GM12878 (cell line): Measurements from ENCODE around the gene MGAT3. TPM values are rescaled to one million over a fixed set of nuclear protein-coding genes. Genes with fewer than 3 reads are reported as not detected.

Experiments
- ATAC-seq: fragments of 200-7000 bp; cut with Tn5 transposase; 3 replicates; pipeline ENCODE4 v1.9.1; 2020; ENCODE audit warnings: mild to moderate bottlenecking, moderate library complexity
- BruUV-seq: library from RNA; stranded (reverse); fragments of 400-500 nt; replicated peaks from 2 replicates; lab custom pipeline; 2021; lab: Mats Ljungman, UMichigan
- CTCF ChIA-PET: fragments of 300-600 bp; sonication (Branson Sonifier 250); formaldehyde crosslinking; extraction: SDS; loops from one replicate; lab custom pipeline; 2021; ENCODE audit warnings: inconsistent platforms; lab: Yijun Ruan, JAX
- POLR2A ChIA-PET: fragments of 350-600 bp; formaldehyde crosslinking; extraction: SDS; loops from one replicate; lab custom pipeline; 2021; ENCODE audit warnings: inconsistent platforms; lab: Charles Lee
- RAD21 ChIA-PET: fragments of 300-600 bp; sonication (Branson Sonifier 250); formaldehyde crosslinking; loops from one replicate; lab custom pipeline; 2023; ENCODE audit warnings: antibody characterized with exemption; ENCODE audit not compliant: unreplicated experiment; lab: Charles Lee
- SMC1A ChIA-PET: fragments of 300-600 bp; sonication (Branson Sonifier 250); formaldehyde crosslinking; loops from one replicate; lab custom pipeline; 2023; ENCODE audit not compliant: unreplicated experiment, uncharacterized antibody; lab: Charles Lee
- DNase-seq: peaks from one replicate; pipeline ENCODE4 v3.0.0-alpha.2; 2011; ENCODE audit warnings: low read depth, low spot score
- FAIRE-seq: peaks from 3 replicates; lab custom pipeline; 2011; peaks lifted over from hg19 to GRCh38; lab: Jason Lieb, UNC
- H2AFZ ChIP-seq: 2 replicates; pipeline ENCODE4 v1.6.0; 2011; ENCODE audit warnings: low read depth, low read length, control low read depth; ENCODE audit not compliant: control insufficient read depth
- H3K27ac ChIP-seq: 2 replicates; pipeline ENCODE4 v1.5.1; 2011; ENCODE audit warnings: control low read depth; ENCODE audit not compliant: control insufficient read depth, insufficient read depth
- H3K27me3 ChIP-seq, 2 experiments: replicated peaks in 1 of 2; 2 replicates each; pipeline versions ENCODE4 v1.6.0 to v1.6.1; 2011; ENCODE audit warnings: low read length in 1 of 2; ENCODE audit not compliant: control insufficient read depth in 2 of 2, insufficient read depth in 2 of 2
- H3K36me3 ChIP-seq, 2 experiments: 2 replicates each; pipeline ENCODE4 v1.5.1; 2011; ENCODE audit warnings: low read length in 1 of 2; ENCODE audit not compliant: control insufficient read depth in 2 of 2, insufficient read depth in 2 of 2
- H3K4me1 ChIP-seq: 2 replicates; pipeline ENCODE4 v1.6.1; 2011; ENCODE audit warnings: mild to moderate bottlenecking, low read length, moderate library complexity, mixed read lengths; ENCODE audit not compliant: control insufficient read depth, insufficient read depth
- H3K4me2 ChIP-seq: 2 replicates; pipeline ENCODE4 v1.6.0; 2011; ENCODE audit warnings: control low read depth; ENCODE audit not compliant: control insufficient read depth, insufficient read depth
- H3K4me3 ChIP-seq: fragments of 200-600 bp; sonication (generic); 2 replicates; pipeline ENCODE4 v1.5.1; 2016
- H3K79me2 ChIP-seq: 2 replicates; pipeline ENCODE4 v1.6.0; 2011; ENCODE audit warnings: low read length; ENCODE audit not compliant: control insufficient read depth, insufficient read depth
- H3K9ac ChIP-seq: 2 replicates; pipeline ENCODE4 v1.8.0; 2011; ENCODE audit warnings: low read length, control low read depth, mixed read lengths; ENCODE audit not compliant: control insufficient read depth, insufficient read depth
- H3K9me3 ChIP-seq: replicated peaks from 3 replicates; pipeline ENCODE4 v1.5.1; 2011; ENCODE audit warnings: mild to moderate bottlenecking, low read length; ENCODE audit not compliant: control insufficient read depth, insufficient read depth
- H4K20me1 ChIP-seq: 2 replicates; pipeline ENCODE4 v1.6.0; 2011; ENCODE audit not compliant: control insufficient read depth, insufficient read depth
- CBFB ChIP-seq: IDR thresholded peaks from 2 replicates; pipeline ENCODE4 v1.6.1; 2016; ENCODE audit warnings: antibody characterized with exemption, low read depth
- EZH2 ChIP-seq: IDR thresholded peaks from 2 replicates; pipeline ENCODE4 v1.6.1; 2012; ENCODE audit warnings: low read depth, mild to moderate bottlenecking, control low read depth, inconsistent platforms, low read length, borderline replicate concordance; ENCODE audit not compliant: control insufficient read depth
- FOXK2 ChIP-seq: fragments of 450-650 bp; IDR thresholded peaks from 2 replicates; pipeline ENCODE4 v1.6.1; 2017; ENCODE audit warnings: mild to moderate bottlenecking, moderate library complexity
- HDAC6 ChIP-seq: fragments of 200-600 bp; sonication (generic); IDR thresholded peaks from one replicate; pipeline ENCODE4 v1.8.0; 2017; ENCODE audit warnings: antibody characterized with exemption; ENCODE audit not compliant: unreplicated experiment
- HSF1 ChIP-seq: fragments of 150-350 bp; IDR thresholded peaks from 2 replicates; pipeline ENCODE4 v1.6.1; 2014; ENCODE audit warnings: mild to moderate bottlenecking, low read depth, low read length
- MXI1 ChIP-seq: fragments of 150-350 bp; IDR thresholded peaks from 2 replicates; pipeline ENCODE4 v1.6.1; 2011; ENCODE audit warnings: low read depth, mild to moderate bottlenecking, inconsistent platforms, low read length, improper control_type of control experiment
- PKNOX1 ChIP-seq: fragments of 450-650 bp; IDR thresholded peaks from 2 replicates; pipeline ENCODE4 v1.6.1; 2016; ENCODE audit warnings: mild to moderate bottlenecking
- POLR2A ChIP-seq: IDR thresholded peaks from 2 replicates; pipeline ENCODE4 v1.6.1; 2011; ENCODE audit warnings: low read depth, mild to moderate bottlenecking, low read length
- TBL1XR1 ChIP-seq: IDR thresholded peaks from 2 replicates; pipeline ENCODE4 v1.6.1; 2012; ENCODE audit warnings: low read depth, low read length, improper control_type of control experiment
- TCF3 ChIP-seq: IDR thresholded peaks from 2 replicates; pipeline ENCODE4 v1.6.1; 2012; ENCODE audit warnings: low read depth, mild to moderate bottlenecking, low read length, borderline replicate concordance; ENCODE audit not compliant: insufficient read depth
- YBX1 ChIP-seq: fragments of 450-650 bp; IDR thresholded peaks from 2 replicates; pipeline ENCODE4 v1.6.1; 2016; ENCODE audit warnings: antibody characterized with exemption
- WGBS: methylation state at CpG from one replicate; pipeline ENCODE4 v1.1.6; 2016; ENCODE audit warnings: low lambda C conversion rate; ENCODE audit not compliant: insufficient replicate concordance, insufficient coverage; ENCODE audit errors: missing lambda C conversion rate; 5-methylcytosine and 5-hydroxymethylcytosine counted together
- in situ Hi-C: fragments of 300-500 bp; cut with MboI; formaldehyde crosslinking; loops from 9 replicates; pipeline ENCODE4 v1.14.3; 2018; ENCODE audit warnings: mixed read lengths
- intact Hi-C: fragments of 100-400 bp; cut with micrococcal nuclease; formaldehyde crosslinking; loops from one replicate; pipeline ENCODE4 v1.14.2; 2022; ENCODE audit not compliant: unreplicated experiment
- polyA plus RNA-seq, 11 experiments: library from polyadenylated mRNA; depleted of rRNA in 4 of 11; unstranded in 6 of 11; stranded (reverse) in 5 of 11; fragments of >200 nt; fragmentation: Nextera tagmentation in 4 of 11; fragmentation: Illumina TruSeq in 1 of 11; extraction: Ambion mirVana in 4 of 11; extraction: Trizol in 1 of 11; gene quantifications; 1 replicate in 1 of 11; 2 replicates in 10 of 11; pipeline versions ENCODE4 v1.2.1 to v1.2.3, GENCODE V29; 2011 to 2016; ENCODE audit warnings: inconsistent platforms in 2 of 11, missing spikeins in 2 of 11, low read depth in 1 of 11
- total RNA-seq, 4 experiments: library from RNA; depleted of rRNA in 3 of 4; stranded (reverse); fragments of >200 nt in 3 of 4; fragmentation: Illumina TruSeq in 1 of 4; extraction: Trizol in 1 of 4; gene quantifications; 2 replicates each; pipeline versions ENCODE4 v1.2.1 to v1.2.3, GENCODE V29; 2013 to 2021

MGAT3 gene
- total and polyA plus RNA-seq, 10 of the 15 experiments (the other 5 are each of a cell fraction or from before 2014, with no cell fraction given), result 0.32 to 40.2 (median 11.9) TPM

GRCh38 chr22:39527481-39527961 is 70.7 kb downstream of the MGAT3 start:
- ChIA-PET SMC1A (interaction anchor here (0.7 to 2.9 kb wide), 6 partner anchors 13 to 357 kb away, joined by 4 to 23 read pairs (median 10); partner anchors contain the start of gene TAB1), POLR2A (interaction anchor here (0.5 to 1.2 kb wide), 3 partner anchors 17 to 86 kb away, joined by 3 to 6 read pairs (median 3); a partner anchor contains a TSS), CTCF (interaction anchor here (1.0 to 17.8 kb wide), 10 partner anchors 7 to 498 kb away, joined by 3 to 372 read pairs (median 26); partner anchors contain the start of genes ATF4, MIEF1 and RPL3), RAD21 (interaction anchor here (0.8 to 4.7 kb wide), 8 partner anchors 8 to 508 kb away, joined by 3 to 44 read pairs (median 22); partner anchors contain the start of genes ATF4, MIEF1 and RPL3)
- peaks cover 22% of the 10 kb centered on the region for H4K20me1 ChIP-seq
- H3K4me3 ChIP-seq, result peak overlapping the region; percentile 70; the same call in 1 of the 2 replicates
- H3K4me1 ChIP-seq, result peaks cover 60% of the 10 kb centered on the region
- DNase-seq (no peak), ATAC-seq (no peak), FAIRE-seq (no peak)
- no peak overlapping the region for H2AFZ ChIP-seq
- intact Hi-C loops, result no loop called here
- BruUV-seq, result no TSS peak
- peak overlapping the region; percentile 96 for H3K27ac ChIP-seq
- in situ Hi-C loops, result no loop called here
- H3K79me2 ChIP-seq, result peaks cover 67% of the 10 kb centered on the region
- no peak for TF ChIP-seq EZH2
- no peak for TF ChIP-seq YBX1
- 0 out of 2 replicates have a peak, but pooled peaks have one; percentile 19 for TF ChIP-seq POLR2A
- TF ChIP-seq MXI1, result no peak
- TF ChIP-seq PKNOX1, result peak; percentile 79
- no peak for TF ChIP-seq FOXK2
- no peak for TF ChIP-seq CBFB
- TF ChIP-seq HDAC6, result no peak
- no peak for TF ChIP-seq HSF1
- 0 out of 2 replicates have a peak, but pooled peaks have one; percentile 20 for TF ChIP-seq TCF3
- no peak for TF ChIP-seq TBL1XR1
- H3K9ac ChIP-seq, result no peak overlapping the region; the same call in 1 of the 2 replicates
- H3K36me3 ChIP-seq, result peaks cover 14 to 16% of the 10 kb centered on the region in 2 experiments; a peak in 3 of 4 replicates
- H3K9me3 ChIP-seq, result no peaks in the 10 kb centered on the region
- no peaks in the 10 kb centered on the region for H3K27me3 ChIP-seq
- WGBS, result 36% methylated on average over 6 of the region's 6 CpGs
- H3K4me2 ChIP-seq, result peak overlapping the region; percentile 100
